DND-41 (cell line): ENCODE measurements around the gene WLS.

Experiments
- EZH2 ChIP-seq: IDR thresholded peaks from 3 replicates; pipeline ENCODE4 v1.6.1; 2012; ENCODE audit warnings: borderline replicate concordance, low read depth, mild to moderate bottlenecking, moderate library complexity, low read length, inconsistent platforms; ENCODE audit not compliant: severe bottlenecking
- TF ChIP-seq, protein P1 (sequence below): IDR thresholded peaks from 2 replicates; pipeline ENCODE4 v1.5.1; 2012; ENCODE audit warnings: borderline replicate concordance, low read length, moderate library complexity, mild to moderate bottlenecking; ENCODE audit not compliant: poor library complexity, severe bottlenecking; ENCODE audit errors: extremely low read depth

- TF ChIP-seq, protein P1, sequence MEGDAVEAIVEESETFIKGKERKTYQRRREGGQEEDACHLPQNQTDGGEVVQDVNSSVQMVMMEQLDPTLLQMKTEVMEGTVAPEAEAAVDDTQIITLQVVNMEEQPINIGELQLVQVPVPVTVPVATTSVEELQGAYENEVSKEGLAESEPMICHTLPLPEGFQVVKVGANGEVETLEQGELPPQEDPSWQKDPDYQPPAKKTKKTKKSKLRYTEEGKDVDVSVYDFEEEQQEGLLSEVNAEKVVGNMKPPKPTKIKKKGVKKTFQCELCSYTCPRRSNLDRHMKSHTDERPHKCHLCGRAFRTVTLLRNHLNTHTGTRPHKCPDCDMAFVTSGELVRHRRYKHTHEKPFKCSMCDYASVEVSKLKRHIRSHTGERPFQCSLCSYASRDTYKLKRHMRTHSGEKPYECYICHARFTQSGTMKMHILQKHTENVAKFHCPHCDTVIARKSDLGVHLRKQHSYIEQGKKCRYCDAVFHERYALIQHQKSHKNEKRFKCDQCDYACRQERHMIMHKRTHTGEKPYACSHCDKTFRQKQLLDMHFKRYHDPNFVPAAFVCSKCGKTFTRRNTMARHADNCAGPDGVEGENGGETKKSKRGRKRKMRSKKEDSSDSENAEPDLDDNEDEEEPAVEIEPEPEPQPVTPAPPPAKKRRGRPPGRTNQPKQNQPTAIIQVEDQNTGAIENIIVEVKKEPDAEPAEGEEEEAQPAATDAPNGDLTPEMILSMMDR, result no peak
- no peak for TF ChIP-seq EZH2
Observed at GRCh38 chr1:68216089-68216772, 16.1 kb downstream of the WLS start.
